GM18951 (cell line): Measurements from ENCODE around the gene CDC25B.

ENCODE experiments used
- POLR2A ChIP-seq: IDR thresholded peaks from 4 replicates; pipeline ENCODE4 v1.6.1; 2011; ENCODE audit warnings: mild to moderate bottlenecking; ENCODE audit not compliant: insufficient read length, insufficient read depth; ENCODE audit errors: extremely low read depth
- in situ Hi-C: fragments of 300-500 bp; cut with MboI; formaldehyde crosslinking; loops from one replicate; pipeline ENCODE4 v1.12.0; 2022; ENCODE audit warnings: low sequenced_read_pairs, mixed read lengths, inconsistent platforms; ENCODE audit not compliant: unreplicated experiment

CDC25B gene

GRCh38 chr20:3811467-3812258 is 15.6 kb downstream of the CDC25B start:
- in situ Hi-C loops: no loop called here
- no peak for TF ChIP-seq POLR2A

- no peak for TF ChIP-seq POLR2A
- in situ Hi-C loops: no loop called here
These were observed 16.2 kb downstream of the CDC25B start for GRCh38 chr20:3812259-3812681.

- TF ChIP-seq POLR2A: no peak
- in situ Hi-C loops: no loop called here
These were observed 17.1 kb downstream of the CDC25B start for GRCh38 chr20:3812975-3813847.

GRCh38 chr20:3813848-3814581 is 17.9 kb downstream of the CDC25B start:
- no peak for TF ChIP-seq POLR2A
- in situ Hi-C loops: no loop called here

- in situ Hi-C loops: no loop called here
- no peak for TF ChIP-seq POLR2A
These were observed 18.9 kb downstream of the CDC25B start for GRCh38 chr20:3814928-3815495.

- in situ Hi-C loops: no loop called here
- TF ChIP-seq POLR2A: no peak
These were observed 19.7 kb downstream of the CDC25B start for GRCh38 chr20:3815703-3816315.

GRCh38 chr20:3818155-3819151 is 22.3 kb downstream of the CDC25B start:
- in situ Hi-C loops: no loop called here
- no peak for TF ChIP-seq POLR2A

GRCh38 chr20:3819411-3820047 is 23.4 kb downstream of the CDC25B start:
- in situ Hi-C loops: no loop called here
- no peak for TF ChIP-seq POLR2A

- in situ Hi-C loops: no loop called here
- TF ChIP-seq POLR2A: peak; percentile 87
These were observed 24.2 kb downstream of the CDC25B start, which contains the start of gene AP5S1 for GRCh38 chr20:3820048-3820900. TSS of gene AP5S1 (plus strand) at chr20:3820547. CDS start at chr20:3822118, 1,571 bp downstream.
